SH-SY5Y (cell line): ENCODE data around the gene TUBA1C.

Source experiments
- GATA2 ChIP-seq: IDR thresholded peaks from 2 replicates; pipeline ENCODE4 v1.6.1; 2011; ENCODE audit warnings: mild to moderate bottlenecking, low read depth, low read length
- GATA3 ChIP-seq: IDR thresholded peaks from 2 replicates; pipeline ENCODE4 v1.6.1; 2011; ENCODE audit warnings: low read depth, mild to moderate bottlenecking, low read length, moderate library complexity

DNA sequence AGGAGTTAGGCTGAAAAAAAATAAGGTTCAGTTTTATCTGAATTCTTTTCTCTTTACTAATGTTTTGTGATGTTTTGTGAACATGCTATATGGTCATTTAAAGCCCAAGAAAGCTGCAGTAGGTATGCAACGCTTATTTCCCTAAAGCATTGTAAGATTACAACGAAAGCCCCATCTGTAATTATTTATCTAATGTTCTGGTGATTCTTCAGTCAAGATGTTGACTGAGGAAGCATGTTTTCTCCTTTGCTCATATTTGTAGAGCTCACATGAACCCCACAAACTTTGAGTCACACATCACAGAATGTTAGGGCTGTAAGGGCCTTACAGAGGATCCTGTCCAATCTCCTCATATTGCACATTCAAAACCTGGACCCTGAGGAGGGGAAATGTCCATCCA, 3.2 kb upstream of the TUBA1C start:
- TF ChIP-seq GATA2, result no peak
- TF ChIP-seq GATA3, result no peak
